Epithelial cell of esophagus (primary cell): ENCODE measurements around the gene MYCBP.

ENCODE experiments used
- DNase-seq: peaks from one replicate; pipeline ENCODE4 v3.0.0; 2010; ENCODE audit warnings: low read depth
- H3K4me3 ChIP-seq: 2 replicates; pipeline ENCODE4 v1.5.1; 2011; ENCODE audit warnings: mild to moderate bottlenecking, low read length, control low read depth
- CTCF ChIP-seq: IDR thresholded peaks from 2 replicates; pipeline ENCODE4 v1.5.1; 2011; ENCODE audit warnings: low read depth, mild to moderate bottlenecking, low read length, control low read depth, inconsistent platforms; ENCODE audit not compliant: insufficient read depth; ENCODE audit errors: missing control alignments

Gene MYCBP

DNA sequence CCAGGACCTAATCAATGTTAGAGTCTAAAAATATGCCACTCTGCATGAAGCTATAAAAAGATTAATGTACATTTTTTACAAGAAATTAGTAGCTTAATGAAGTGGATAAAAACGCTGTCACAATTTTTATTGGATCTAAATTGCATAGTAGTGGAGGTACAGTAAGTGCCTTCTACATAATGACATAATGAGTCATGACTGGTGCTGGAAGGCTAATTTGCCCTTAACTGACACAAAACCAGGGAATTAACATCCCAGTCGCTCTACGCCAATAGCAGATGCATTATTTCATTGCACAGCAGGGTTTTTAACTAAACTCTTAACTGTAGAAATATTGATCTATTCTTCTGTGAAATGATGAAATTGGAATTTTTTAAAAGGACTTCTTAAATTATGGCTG is 46.9 kb downstream of the MYCBP start:
- no peak overlapping the region for H3K4me3 ChIP-seq
- no peak for TF ChIP-seq CTCF
- peak; percentile 17 for DNase-seq

DNA sequence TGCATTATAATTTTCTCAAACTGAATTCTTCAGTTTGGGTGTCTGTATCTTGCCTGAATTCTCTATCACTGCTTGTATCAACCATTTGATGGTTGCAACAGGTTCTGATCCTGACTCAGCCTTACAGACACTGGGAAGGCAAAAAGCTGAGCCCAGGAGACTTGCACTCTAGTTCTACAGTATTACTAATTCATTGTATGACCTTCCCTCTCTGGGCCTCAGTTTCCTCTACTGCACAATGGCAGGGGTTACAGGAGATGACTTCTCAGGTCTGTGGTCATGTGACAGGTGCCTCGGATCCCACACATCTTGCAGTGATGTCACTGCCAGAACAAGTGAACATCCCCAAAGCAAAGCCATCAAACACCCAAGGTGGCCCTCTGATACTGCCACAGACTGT is 52.3 kb downstream of the MYCBP start:
- no peak for TF ChIP-seq CTCF
- no peak for DNase-seq
- H3K4me3 ChIP-seq: no peak overlapping the region

DNA sequence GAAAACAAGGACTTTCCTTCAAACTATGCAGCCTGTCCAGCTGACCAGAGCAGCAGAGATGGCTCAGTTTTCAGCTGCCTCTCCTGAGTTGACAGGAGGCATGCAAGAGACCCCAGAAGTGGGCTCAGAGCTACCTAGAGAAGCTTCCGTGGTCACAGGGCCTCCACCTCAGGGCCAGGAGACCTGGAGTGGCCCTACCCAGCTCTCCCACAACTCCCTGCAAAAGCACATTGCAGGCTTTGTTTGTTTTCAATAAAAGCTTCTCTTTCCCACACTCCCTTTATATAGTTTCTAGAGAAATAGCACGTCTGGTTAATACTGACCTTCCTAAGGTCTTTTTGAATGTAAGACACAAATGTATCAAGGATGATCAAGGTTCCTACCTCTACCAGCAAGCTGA is 53.6 kb downstream of the MYCBP start:
- DNase-seq: no peak
- TF ChIP-seq CTCF: no peak
- no peak overlapping the region for H3K4me3 ChIP-seq

- no peak overlapping the region for H3K4me3 ChIP-seq
- TF ChIP-seq CTCF: no peak
- no peak for DNase-seq
Observed at GRCh38 chr1:38819040-38819439, 54.1 kb downstream of the MYCBP start.

GRCh38 chr1:38818175-38818976 is 54.8 kb downstream of the MYCBP start:
- TF ChIP-seq CTCF: peak; percentile 29
- no peak overlapping the region for H3K4me3 ChIP-seq
- no peak for DNase-seq

DNA sequence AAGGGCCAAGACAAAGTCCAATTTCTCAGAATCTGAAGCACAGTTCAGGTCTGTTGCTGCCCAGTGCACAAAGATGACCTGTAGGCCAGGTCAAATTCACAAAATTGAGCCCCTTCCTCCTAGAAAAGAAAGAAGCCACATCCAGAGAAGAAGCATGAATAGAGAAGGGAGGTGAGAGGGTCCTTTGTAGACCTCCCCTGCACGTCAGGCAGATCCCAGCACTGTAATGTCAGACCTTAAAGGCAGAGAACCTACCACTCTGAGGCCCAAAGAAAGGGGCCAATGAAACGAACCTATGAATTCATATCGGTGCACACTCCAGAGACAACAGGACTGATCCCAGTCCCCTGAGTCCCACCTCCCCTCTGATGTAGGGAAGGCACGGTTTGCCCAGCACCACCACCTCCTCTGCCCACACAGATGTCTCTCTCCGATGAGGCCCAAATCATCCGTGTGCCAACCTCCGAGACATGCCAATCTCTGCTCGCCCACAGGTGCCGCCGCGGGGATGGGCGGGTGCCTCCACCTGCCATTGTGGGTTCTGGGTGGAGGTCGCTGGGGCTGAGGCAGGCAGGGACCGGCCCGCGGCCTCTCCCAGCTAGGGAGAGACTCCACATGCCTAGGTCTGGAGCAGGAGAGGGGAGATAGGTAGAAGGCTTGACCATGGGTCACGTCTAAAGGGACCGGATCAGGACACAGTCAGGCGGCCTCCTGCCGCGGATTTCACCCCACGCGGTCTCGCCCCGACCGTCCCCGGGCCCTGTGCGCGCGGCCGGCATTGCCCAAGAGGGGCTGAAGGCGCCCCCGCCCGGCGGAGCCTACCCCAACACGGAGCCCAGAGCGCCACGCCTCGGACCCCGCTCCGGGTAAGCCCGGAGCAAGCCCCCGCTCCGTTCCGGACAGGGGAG is 55.6 kb downstream of the MYCBP start:
- H3K4me3 ChIP-seq: no peak overlapping the region
- DNase-seq: no peak
- TF ChIP-seq CTCF: no peak
